GM13977 (cell line): ENCODE data around the gene TNFRSF8.
A peak's percentile ranks its signal among the peaks of the same experiment; 100 is the strongest.
"Not testable (repeated sequence)": the region's sequence is repeated elsewhere in the genome, so short reads cannot be mapped to it uniquely, and the experiment has no call there.

Source experiments
- DNase-seq: peaks from one replicate; pipeline ENCODE4 v3.0.0; 2012; ENCODE audit warnings: low spot score
- CTCF ChIP-seq: IDR thresholded peaks from 2 replicates; pipeline ENCODE4 v1.5.1; 2012; ENCODE audit warnings: mild to moderate bottlenecking, control low read depth; ENCODE audit not compliant: insufficient read depth; ENCODE audit errors: extremely low read depth, missing control alignments
- in situ Hi-C: fragments of 300-500 bp; cut with MboI; formaldehyde crosslinking; loops from one replicate; pipeline ENCODE4 v1.12.0; 2022; ENCODE audit warnings: low sequenced_read_pairs, low pct_unique_long_range_greater_than_20kb, mixed read lengths, inconsistent platforms; ENCODE audit not compliant: unreplicated experiment

Gene TNFRSF8

GRCh38 chr1:12106861-12107260, 43.8 kb downstream of the TNFRSF8 start:
- in situ Hi-C loops: not testable (repeated sequence)
- DNase-seq: peak; percentile 44
- TF ChIP-seq CTCF: peak; percentile 39

DNA sequence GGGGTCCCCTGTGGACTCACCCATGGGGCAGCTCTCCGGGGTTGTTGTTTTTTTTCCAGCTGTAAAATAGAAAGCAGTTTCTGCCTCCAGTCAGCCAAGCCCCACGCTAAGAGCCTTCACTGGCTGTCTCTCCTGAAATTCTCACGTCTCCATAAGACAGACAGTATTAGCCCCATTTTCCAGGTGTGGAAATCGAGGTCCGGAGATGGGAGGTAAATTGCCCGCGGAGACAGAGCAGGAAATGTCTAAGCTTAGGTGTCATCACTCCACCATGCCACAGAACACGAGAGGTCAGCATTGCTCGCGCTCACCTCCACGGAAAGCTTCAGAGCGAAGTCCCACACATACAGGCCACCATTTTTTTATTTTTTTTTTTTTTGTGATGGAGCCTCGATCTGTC, 44.6 kb downstream of the TNFRSF8 start:
- DNase-seq: no peak
- TF ChIP-seq CTCF: no peak
- in situ Hi-C loops: no loop called here

DNA sequence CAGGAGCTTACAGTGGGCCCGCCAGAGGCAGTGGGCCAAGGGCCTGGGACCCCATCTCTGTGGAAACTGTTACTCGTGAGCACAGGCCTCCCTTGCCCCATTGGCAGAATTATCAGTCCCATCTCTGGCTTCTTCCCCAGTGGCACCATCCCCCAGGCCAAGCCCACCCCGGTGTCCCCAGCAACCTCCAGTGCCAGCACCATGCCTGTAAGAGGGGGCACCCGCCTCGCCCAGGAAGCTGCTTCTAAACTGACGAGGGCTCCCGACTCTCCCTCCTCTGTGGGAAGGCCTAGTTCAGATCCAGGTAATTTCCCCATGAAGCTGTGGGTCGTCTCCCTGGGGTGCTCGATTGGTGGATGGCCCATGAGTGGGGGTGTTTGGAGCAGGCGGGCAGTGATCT, 46.8 kb downstream of the TNFRSF8 start:
- no peak for DNase-seq
- in situ Hi-C loops: no loop called here
- no peak for TF ChIP-seq CTCF

- in situ Hi-C loops: no loop called here
- DNase-seq: no peak
- no peak for TF ChIP-seq CTCF
These were observed 48.6 kb downstream of the TNFRSF8 start for GRCh38 chr1:12111741-12112140.

DNA sequence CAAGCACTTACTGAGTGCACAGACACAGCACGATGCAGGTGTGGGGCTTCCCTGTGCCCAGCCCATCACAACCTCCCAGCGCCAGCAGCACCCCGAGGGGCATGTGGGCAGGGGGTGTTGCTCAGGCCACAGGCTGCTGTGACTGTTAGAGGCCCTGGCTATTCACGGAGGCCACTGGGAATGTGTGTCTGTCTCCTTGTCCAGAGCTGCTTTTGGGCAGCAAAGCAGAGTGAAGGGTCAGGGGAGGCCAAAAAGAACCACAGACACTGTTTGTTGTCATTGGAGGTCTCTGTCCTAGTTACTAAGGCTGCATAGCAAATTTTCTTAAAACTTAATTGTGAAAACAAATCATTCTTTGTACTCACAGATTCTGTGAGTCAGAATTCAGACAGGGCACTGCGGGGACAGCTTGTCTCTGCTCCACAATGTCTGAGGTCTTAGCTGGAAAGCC, 49.6 kb downstream of the TNFRSF8 start:
- no peak for DNase-seq
- in situ Hi-C loops: no loop called here
- TF ChIP-seq CTCF: no peak

DNA sequence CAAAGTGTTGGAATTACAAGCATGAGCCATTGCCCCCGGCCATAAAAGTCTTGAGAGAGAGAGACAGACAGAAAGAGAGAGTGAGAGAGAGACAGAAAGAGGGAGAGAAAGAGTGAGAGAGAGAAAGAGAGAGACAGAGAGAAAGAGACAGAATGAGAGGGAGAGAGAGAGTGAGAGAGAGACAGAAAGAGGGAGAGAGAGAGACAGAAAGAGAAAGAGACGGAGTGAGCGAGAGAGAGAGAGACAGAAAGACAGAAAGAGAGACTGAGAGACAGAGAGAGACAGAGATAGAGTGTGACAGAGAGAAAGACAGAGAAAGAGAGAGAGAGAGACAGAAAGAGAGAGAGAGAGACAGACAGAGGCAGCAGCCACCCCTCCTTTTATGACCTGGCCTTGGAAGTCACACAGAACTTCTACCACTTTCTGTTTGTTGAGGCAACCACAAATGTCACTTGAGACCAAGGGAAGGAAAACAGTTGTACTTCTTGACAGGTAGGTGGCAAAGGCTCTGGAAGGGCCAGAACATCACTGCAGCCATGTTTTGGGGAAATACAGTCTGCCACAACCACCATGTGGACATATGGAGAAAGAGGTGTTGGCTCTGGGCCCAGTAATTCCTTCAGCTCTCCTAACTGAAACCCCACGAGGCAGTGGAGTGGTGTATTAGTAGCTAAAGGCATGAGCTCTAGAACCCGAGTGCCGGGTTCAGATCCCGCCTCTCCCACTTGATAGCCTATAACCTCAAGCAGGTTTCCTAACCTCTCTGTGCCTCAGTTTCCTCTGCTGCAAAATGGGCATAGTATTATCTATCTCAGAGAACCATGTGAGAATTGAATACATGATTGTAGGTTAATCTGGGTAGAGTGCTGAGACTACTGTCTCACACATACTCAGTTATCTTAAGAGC, 50.6 kb downstream of the TNFRSF8 start:
- TF ChIP-seq CTCF: no peak
- no peak for DNase-seq
- in situ Hi-C loops: no loop called here

DNA sequence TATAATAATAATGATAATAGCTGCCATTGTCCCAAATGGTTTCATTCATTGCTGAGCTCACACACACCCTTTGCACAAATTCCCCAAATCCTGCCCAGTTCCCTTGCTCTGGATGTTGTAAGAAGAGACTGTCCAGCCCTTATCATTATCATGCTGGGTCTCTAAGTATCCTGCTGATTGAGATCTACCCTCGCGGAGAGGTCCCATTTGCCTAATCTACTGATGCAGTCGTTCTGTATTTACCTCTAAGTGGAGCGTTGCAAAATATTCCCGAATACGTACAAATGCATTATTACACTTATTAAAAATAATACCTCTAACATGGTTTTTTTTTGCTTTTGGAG, 51.2 kb downstream of the TNFRSF8 start:
- DNase-seq: no peak
- no peak for TF ChIP-seq CTCF
- in situ Hi-C loops: no loop called here
